ENCODE measurements around the gene TEAD4. TPM values are rescaled to one million over a fixed set of nuclear protein-coding genes. Genes with fewer than 3 reads are reported as not detected.

Gene TEAD4
- total and polyA plus RNA-seq, 8 donors = 12.2 to 34.1 (median 13.8) TPM

DNA sequence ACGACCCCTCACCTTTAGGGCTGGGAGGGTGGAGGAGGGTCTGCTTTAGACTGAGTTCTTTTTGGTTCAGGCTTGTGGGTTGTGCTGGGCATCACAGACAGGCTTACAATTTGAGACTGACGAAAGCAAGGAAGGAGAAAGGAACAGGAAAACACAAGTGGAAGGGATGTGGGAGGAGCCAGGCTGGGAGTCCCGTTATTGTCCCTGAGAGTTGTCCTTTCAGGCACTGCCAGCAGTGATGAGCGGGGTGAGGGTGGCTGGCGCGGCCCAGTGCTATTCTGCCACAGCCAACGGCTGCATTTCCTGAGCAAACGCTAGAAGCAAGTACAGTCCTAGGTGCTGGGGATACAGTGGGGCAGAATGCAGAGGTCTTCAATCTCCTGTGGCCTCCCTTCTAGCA lies 88.8 kb downstream of the TEAD4 start:
- H3K9me3 ChIP-seq = no peaks in the 10 kb centered on the region
- TF ChIP-seq, protein P1, sequence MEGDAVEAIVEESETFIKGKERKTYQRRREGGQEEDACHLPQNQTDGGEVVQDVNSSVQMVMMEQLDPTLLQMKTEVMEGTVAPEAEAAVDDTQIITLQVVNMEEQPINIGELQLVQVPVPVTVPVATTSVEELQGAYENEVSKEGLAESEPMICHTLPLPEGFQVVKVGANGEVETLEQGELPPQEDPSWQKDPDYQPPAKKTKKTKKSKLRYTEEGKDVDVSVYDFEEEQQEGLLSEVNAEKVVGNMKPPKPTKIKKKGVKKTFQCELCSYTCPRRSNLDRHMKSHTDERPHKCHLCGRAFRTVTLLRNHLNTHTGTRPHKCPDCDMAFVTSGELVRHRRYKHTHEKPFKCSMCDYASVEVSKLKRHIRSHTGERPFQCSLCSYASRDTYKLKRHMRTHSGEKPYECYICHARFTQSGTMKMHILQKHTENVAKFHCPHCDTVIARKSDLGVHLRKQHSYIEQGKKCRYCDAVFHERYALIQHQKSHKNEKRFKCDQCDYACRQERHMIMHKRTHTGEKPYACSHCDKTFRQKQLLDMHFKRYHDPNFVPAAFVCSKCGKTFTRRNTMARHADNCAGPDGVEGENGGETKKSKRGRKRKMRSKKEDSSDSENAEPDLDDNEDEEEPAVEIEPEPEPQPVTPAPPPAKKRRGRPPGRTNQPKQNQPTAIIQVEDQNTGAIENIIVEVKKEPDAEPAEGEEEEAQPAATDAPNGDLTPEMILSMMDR (IDR thresholded peaks at IDR 0.05) = no peak
- ATAC-seq (no peak), DNase-seq (no peak)
- H3K36me3 ChIP-seq = no peaks in the 10 kb centered on the region
- intact Hi-C loops (cut with DNase I) = no loop called here
- H3K4me1 ChIP-seq = peaks cover 0 to 3% of the 10 kb centered on the region in 2 donors
- no peaks in the 10 kb centered on the region for H3K27me3 ChIP-seq
- H3K27ac ChIP-seq = no peak overlapping the region
- H3K4me3 ChIP-seq = no peak overlapping the region

DNA sequence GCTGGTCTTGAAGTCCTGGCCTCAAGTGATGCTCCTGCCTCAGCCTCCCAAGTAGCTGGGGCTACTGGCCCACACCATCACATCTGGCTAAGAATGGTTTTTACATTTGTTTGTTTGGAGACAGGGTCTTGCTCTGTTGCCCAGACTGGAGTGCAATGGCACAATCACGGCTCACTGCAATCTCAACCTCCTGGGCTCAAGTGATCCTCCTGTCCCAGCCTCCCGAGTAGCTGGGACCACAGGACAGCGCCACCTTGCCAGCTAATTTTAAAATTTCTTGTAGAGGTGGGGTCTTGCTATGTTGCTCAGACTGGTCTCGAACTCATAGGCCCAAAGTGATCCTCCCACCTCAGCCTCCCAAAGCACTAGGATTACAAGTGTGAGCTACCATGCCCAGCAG lies 89.3 kb downstream of the TEAD4 start:
- Histone ChIP-seq H3K4me3 (no peak overlapping the region), H3K36me3 (no peaks in the 10 kb centered on the region), H3K27ac (no peak overlapping the region), H3K9me3 (no peaks in the 10 kb centered on the region), H3K27me3 (no peaks in the 10 kb centered on the region), H3K4me1 (peaks cover 0 to 3% of the 10 kb centered on the region in 2 donors)
- intact Hi-C loops (cut with DNase I) = no loop called here
- ATAC-seq (no peak), DNase-seq (no peak)
- TF ChIP-seq, protein P1 (IDR thresholded peaks at IDR 0.05) = no peak

DNA sequence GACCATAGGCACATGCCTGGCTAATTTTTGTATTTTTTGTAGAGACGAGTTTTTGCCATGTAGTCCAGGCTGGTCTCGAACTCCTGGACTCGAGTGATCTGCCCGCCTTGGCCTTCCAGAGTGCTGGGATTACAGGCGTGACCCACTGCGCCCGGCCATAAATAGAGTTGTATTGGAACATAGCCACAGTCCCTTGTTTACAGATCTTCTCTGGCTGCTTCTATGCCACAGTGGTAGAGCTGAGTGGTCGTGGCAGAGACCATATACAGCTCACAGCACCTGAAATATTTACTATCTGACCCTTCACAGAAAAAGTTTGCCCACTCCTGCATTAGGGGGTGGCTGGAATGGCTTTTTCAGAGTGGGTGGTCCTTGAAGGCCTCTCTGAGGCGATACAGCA lies 90.0 kb downstream of the TEAD4 start:
- ATAC-seq (no peak), DNase-seq (no peak)
- TF ChIP-seq, protein P1 (IDR thresholded peaks at IDR 0.05) = no peak
- Histone ChIP-seq H3K9me3 (no peaks in the 10 kb centered on the region), H3K27me3 (no peaks in the 10 kb centered on the region), H3K4me3 (no peak overlapping the region), H3K4me1 (peaks cover 0 to 3% of the 10 kb centered on the region in 2 donors), H3K36me3 (no peaks in the 10 kb centered on the region), H3K27ac (no peak overlapping the region)
- intact Hi-C loops (cut with DNase I) = no loop called here

DNA sequence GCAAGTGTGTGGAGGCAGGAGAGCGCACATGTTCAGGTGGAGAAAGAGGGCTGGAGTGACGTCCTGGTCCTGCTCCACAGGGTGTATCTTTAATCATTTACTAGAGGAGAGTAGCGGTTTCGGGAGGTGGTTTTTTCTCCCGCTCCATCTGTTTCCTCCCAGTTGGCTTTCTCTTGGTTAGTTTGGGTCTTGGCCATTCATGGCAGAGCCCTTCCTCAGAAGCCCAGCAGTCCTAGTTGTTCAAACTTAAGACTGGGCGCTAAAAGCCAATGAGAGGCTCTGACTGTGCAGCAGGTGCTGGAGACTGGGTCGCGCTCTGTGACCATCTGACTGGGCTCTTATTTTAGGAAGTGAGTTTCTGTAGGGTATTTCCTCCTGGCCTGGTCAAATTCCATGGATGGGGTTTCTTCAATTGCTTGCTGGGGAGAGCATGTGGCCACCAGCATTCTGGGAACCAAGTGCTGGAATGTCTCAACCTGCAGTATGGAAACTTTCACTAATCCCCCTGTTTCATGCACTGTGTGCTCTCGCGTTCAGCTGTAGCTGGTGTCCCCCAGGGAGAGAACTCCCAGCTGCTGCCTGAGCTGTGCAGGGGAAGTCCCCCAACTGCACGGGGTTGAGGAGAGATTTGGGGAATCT lies 90.5 kb downstream of the TEAD4 start:
- Histone ChIP-seq H3K4me3 (no peak overlapping the region), H3K4me1 (peaks cover 0 to 3% of the 10 kb centered on the region in 2 donors), H3K27me3 (no peaks in the 10 kb centered on the region), H3K9me3 (no peaks in the 10 kb centered on the region), H3K27ac (no peak overlapping the region), H3K36me3 (no peaks in the 10 kb centered on the region)
- TF ChIP-seq, protein P1 (IDR thresholded peaks at IDR 0.05) = no peak
- DNase-seq (peak in 1 of 4 donors; percentile 26), ATAC-seq (no peak)
- intact Hi-C loops (cut with DNase I) = no loop called here

DNA sequence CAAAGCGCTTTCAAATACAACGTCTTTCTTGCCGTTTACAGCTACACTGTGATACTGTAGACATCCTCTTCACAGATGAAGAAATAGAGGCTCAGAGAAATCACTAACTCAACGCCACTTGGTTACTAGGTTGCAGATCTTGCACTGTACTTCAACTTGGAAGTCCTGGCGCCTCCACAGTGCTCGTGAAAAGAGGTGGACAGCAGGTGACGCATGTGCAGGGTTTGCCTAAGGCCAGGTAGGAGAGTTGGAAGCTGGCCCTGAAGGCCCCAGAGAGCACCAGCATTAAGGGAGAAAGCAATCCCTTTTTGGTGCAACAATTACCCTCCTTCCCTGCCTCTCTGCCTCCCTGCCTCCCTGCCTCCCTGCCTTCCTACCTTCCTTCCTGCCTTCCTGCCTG lies 95.2 kb downstream of the TEAD4 start:
- Histone ChIP-seq H3K9me3 (no peaks in the 10 kb centered on the region), H3K4me3 (no peak overlapping the region), H3K4me1 (peaks cover 3 to 6% of the 10 kb centered on the region in 2 donors), H3K27ac (no peak overlapping the region), H3K36me3 (no peaks in the 10 kb centered on the region), H3K27me3 (no peaks in the 10 kb centered on the region)
- intact Hi-C loops (cut with DNase I) = no loop called here
- TF ChIP-seq, protein P1 (IDR thresholded peaks at IDR 0.05) = no peak
- peak; percentile 39 for ATAC-seq
- DNase-seq = no peak
